Activated CD4-positive, alpha-beta T cell treated with anti-CD3 and anti-CD28 coated beads, Interleukin-2, amount 10 ng/mL, durations not matched to agents 24 days and 14 days (primary cell): Measurements from ENCODE around the gene INHBB. TPM values are rescaled to one million over a fixed set of nuclear protein-coding genes. Genes with fewer than 3 reads are reported as not detected.

ENCODE experiments used
- DNase-seq: peaks from one replicate; pipeline ENCODE4 v3.0.0; 2022
- H3K27ac Mint-ChIP-seq: one replicate; pipeline ENCODE4 v1.8.0; 2022; ENCODE audit warnings: mild to moderate bottlenecking, mixed read lengths
- H3K27me3 Mint-ChIP-seq: one replicate; pipeline ENCODE4 v1.8.0; 2022; ENCODE audit warnings: mixed read lengths
- H3K36me3 Mint-ChIP-seq: one replicate; pipeline ENCODE4 v1.8.0; 2022; ENCODE audit warnings: low read depth, mild to moderate bottlenecking, mixed read lengths
- H3K4me1 Mint-ChIP-seq: one replicate; pipeline ENCODE4 v1.8.0; 2021; ENCODE audit warnings: mixed read lengths
- H3K4me3 Mint-ChIP-seq: one replicate; pipeline ENCODE4 v1.8.0; 2022; ENCODE audit warnings: mild to moderate bottlenecking, moderate library complexity, mixed read lengths
- H3K9me3 Mint-ChIP-seq: one replicate; pipeline ENCODE4 v1.8.0; 2021; ENCODE audit warnings: mixed read lengths
- intact Hi-C: fragments of 100-400 bp; cut with micrococcal nuclease; formaldehyde crosslinking; loops from one replicate; pipeline ENCODE4 v1.15.1; 2023
- total RNA-seq: library from RNA; stranded (reverse); gene quantifications from 2 replicates; pipeline ENCODE4 v1.2.3, GENCODE V29; 2022

Gene INHBB
- total RNA-seq, 1 donor from 2014 or later, result not detected

DNA sequence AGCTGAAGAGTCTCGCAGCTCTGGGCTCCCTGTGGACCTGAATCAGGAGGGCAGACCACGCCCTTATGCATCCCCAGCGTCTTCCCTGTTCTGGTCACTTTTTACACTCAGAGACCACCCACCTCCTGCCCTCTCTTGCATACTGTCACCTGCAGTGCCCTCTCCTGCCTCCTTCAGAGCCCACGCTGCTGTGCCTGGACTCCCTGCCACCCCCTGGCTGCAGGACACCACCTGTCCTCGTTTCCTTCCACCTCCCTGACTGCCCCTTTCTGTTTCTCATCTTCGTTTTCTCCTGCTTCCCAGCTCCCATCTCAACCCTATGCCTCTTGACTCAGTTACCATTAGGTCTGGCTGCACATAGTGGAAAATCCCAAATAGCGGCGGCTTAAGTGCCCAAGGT is 9.2 kb upstream of the INHBB start:
- intact Hi-C loops, result no loop called here
- H3K4me3 Mint-ChIP-seq, result no peak overlapping the region
- peaks cover 50% of the 10 kb centered on the region for H3K27me3 Mint-ChIP-seq
- no peak overlapping the region for H3K27ac Mint-ChIP-seq
- no peaks in the 10 kb centered on the region for H3K4me1 Mint-ChIP-seq
- no peak for DNase-seq
- H3K36me3 Mint-ChIP-seq, result no peaks in the 10 kb centered on the region
- peaks cover 4% of the 10 kb centered on the region for H3K9me3 Mint-ChIP-seq

DNA sequence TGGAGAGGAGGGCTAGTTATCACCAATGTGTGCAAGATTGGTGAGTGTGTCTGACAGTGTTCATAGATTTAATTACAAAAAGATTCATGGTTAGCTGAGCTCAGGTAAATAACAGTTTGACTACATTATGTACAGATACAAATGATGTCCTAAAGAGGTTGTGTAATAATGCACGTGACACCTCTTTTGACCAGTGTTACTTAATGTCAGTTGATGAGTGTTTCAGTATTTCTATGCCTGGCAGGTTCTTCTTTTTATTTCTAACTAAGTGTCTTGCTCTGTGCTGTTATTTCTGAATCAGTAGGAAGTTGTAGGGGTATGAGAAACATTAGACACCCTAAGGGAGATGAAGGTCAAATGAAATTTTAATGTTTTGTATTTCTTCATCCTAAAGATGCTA is 7.9 kb upstream of the INHBB start:
- H3K4me3 Mint-ChIP-seq, result no peak overlapping the region

DNA sequence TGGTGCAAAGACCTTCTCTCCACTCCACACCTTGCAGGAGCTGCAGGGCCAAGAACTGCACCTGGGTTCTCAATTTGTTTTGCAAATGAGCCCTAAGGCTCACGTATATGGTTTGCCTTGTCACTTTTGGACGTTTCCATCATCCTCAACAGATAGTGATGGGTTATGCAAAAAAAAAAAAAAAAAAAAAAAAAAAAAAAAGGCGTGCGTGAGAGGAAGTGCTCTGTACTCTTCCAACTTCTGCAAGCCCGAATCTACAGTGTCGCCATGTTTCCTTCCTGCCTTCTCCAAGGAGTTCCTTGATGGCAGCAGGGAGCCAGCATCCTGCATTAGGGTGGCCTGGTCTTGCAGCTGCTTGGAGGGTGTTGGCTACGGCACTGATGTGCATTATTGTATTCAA is 4.0 kb upstream of the INHBB start:
- DNase-seq, result no peak
- H3K36me3 Mint-ChIP-seq, result no peaks in the 10 kb centered on the region
- peaks cover 57% of the 10 kb centered on the region for H3K27me3 Mint-ChIP-seq
- peaks cover 10% of the 10 kb centered on the region for H3K4me1 Mint-ChIP-seq
- no peaks in the 10 kb centered on the region for H3K9me3 Mint-ChIP-seq
- intact Hi-C loops, result loop anchor here (10.0 kb wide), 1 partner anchor 213 kb away; no protein-coding TSS in a partner anchor
- no peak overlapping the region for H3K27ac Mint-ChIP-seq
- H3K4me3 Mint-ChIP-seq, result no peak overlapping the region

More for the DNA sequence above, 7.9 kb upstream of the INHBB start:
- intact Hi-C loops, result no loop called here
- Mint-ChIP-seq H3K36me3 (no peaks in the 10 kb centered on the region), H3K27ac (no peak overlapping the region), H3K27me3 (peaks cover 61% of the 10 kb centered on the region), H3K9me3 (peaks cover 4% of the 10 kb centered on the region), H3K4me1 (peaks cover 3% of the 10 kb centered on the region)
- no peak for DNase-seq

- intact Hi-C loops, result loop anchor here (10.0 kb wide), 1 partner anchor 212 kb away; no protein-coding TSS in a partner anchor
- no peak overlapping the region for H3K4me3 Mint-ChIP-seq
- no peak overlapping the region for H3K27ac Mint-ChIP-seq
- no peak for DNase-seq
- no peaks in the 10 kb centered on the region for H3K9me3 Mint-ChIP-seq
- H3K4me1 Mint-ChIP-seq, result peaks cover 13% of the 10 kb centered on the region
- no peaks in the 10 kb centered on the region for H3K36me3 Mint-ChIP-seq
- peaks cover 59% of the 10 kb centered on the region for H3K27me3 Mint-ChIP-seq
These were observed 3.5 kb upstream of the INHBB start for GRCh38 chr2:120342446-120342845.

- intact Hi-C loops, result loop anchor here (1.0 to 10.0 kb wide), 3 partner anchors 178 to 337 kb away; no protein-coding TSS in a partner anchor
- Mint-ChIP-seq H3K27me3 (peaks cover 61% of the 10 kb centered on the region), H3K36me3 (no peaks in the 10 kb centered on the region), H3K9me3 (no peaks in the 10 kb centered on the region), H3K4me3 (peak overlapping the region; percentile 37), H3K4me1 (peaks cover 13% of the 10 kb centered on the region), H3K27ac (no peak overlapping the region)
- no peak for DNase-seq
These were observed 2.9 kb upstream of the INHBB start for GRCh38 chr2:120343100-120343432.

DNA sequence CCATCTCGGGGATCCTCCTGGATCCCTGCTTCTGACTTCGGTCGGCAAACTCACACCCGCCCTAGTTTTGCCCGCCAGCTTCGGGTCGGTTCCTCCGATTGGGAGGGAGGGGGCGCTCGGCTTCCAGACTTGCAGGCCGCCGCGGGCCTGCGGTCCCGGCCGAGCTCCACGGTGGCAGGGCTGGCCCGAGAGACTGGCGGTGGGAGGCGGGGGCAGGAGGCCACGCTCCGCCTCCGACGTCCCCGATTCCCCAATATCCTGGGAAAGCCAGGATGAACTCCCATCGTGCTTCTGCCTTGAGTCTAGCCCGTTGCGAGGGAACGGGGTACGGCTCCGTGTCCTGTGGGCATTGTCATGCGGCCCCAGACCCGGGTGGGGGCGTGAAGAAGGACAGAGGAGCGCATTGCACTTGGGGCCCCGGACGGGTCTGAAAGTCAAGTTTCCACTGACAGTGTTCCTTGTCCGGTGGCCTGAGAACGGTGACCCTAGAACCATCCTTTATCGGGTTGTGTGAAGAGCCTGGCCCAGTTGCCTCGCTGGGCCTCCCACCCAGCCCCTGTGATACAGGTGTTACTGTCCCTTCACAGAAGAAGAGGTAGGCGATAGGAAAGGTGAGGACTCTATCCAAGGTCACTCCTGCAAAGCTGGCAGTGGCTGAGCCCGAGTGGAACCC is 2.4 kb upstream of the INHBB start:
- Mint-ChIP-seq H3K36me3 (no peaks in the 10 kb centered on the region), H3K4me3 (peak overlapping the region; percentile 30), H3K27ac (no peak overlapping the region), H3K27me3 (peaks cover 60% of the 10 kb centered on the region), H3K9me3 (no peaks in the 10 kb centered on the region), H3K4me1 (peaks cover 13% of the 10 kb centered on the region)
- intact Hi-C loops, result loop anchor here (1.0 to 10.0 kb wide), 3 partner anchors 178 to 337 kb away; no protein-coding TSS in a partner anchor
- DNase-seq, result peak; percentile 88

DNA sequence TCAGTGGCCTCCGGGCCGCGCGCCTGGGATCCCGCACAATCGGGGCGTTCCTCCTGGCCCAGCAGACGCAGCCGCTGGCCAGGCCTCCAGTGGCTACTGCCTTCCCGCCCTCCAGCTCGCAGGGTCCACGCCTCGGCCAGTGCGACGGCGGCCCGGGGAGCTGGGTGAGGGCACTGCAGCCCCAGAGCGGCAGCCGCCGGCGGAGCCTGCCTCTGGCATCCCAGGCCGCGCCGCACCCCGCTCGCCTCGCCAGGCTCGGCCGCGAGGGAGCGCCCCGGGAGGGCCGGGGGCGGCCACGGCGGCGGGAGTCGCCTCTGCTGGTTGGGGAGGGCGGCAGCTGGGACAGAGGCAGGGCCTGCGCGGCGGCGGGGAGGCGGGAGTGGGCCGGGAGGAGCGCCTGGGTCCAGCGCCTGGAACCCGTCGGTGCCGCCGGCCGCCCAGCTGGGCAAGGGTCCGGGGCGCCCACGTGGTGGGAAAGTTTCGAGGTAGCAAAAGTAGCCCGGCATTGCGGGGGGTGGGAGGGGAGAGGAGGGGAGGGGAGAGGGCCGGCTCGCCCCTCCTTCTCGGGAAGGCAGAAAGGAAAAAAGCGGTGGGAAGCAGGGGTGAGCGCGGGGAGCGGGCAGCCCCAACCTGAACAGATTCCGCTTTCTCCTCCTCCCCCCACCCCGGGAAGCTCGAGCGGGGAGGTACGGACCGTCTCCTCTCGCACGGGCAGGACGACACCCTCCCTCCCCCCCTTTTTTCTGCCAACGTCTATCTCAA is 1.5 kb upstream of the INHBB start:
- intact Hi-C loops, result loop anchor here (10.0 kb wide), 1 partner anchor 210 kb away; no protein-coding TSS in a partner anchor
- Mint-ChIP-seq H3K4me3 (no peak overlapping the region), H3K27me3 (peaks cover 63% of the 10 kb centered on the region), H3K36me3 (no peaks in the 10 kb centered on the region), H3K4me1 (peaks cover 13% of the 10 kb centered on the region), H3K9me3 (no peaks in the 10 kb centered on the region), H3K27ac (no peak overlapping the region)
- peak; percentile 61 for DNase-seq

DNA sequence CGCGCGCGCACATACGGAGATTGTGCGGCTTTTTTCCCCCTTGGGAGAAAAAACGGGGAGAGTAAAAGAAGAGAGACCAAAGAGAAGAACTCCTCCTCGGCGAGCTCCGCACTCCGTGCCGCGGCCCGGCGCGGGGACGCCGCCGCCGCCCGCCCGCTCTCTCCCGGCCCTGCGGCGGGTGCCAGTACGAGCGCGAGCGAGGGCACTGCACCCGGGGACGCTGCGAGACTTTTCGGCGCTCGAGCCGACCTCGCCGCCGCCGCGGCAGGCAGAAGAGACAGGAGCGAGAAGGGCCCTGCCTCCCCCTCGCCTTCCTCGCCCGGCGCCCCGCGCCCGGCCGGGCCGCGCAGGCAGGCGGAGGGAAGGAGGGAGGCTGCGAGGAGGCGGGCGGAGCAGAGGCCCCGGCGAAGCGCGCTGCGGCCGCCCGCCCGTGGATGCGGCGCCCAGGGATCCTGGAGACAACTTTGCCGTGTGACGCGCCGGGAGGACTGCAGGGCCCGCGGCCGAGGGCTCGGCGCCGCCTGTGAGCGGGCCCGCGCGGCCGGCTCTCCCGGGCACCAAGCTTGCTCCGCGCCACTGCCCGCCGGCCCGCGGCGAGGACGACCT is 857 bp upstream of the INHBB start:
- no peaks in the 10 kb centered on the region for H3K9me3 Mint-ChIP-seq
- DNase-seq, result peak; percentile 74
- intact Hi-C loops, result loop anchor here (10.0 kb wide), 1 partner anchor 210 kb away; no protein-coding TSS in a partner anchor
- no peaks in the 10 kb centered on the region for H3K36me3 Mint-ChIP-seq
- no peak overlapping the region for H3K27ac Mint-ChIP-seq
- peaks cover 68% of the 10 kb centered on the region for H3K27me3 Mint-ChIP-seq
- no peak overlapping the region for H3K4me3 Mint-ChIP-seq
- peaks cover 13% of the 10 kb centered on the region for H3K4me1 Mint-ChIP-seq

GRCh38 chr2:120345608-120346007 is 328 bp upstream of the INHBB start:
- Mint-ChIP-seq H3K27me3 (peaks cover 67% of the 10 kb centered on the region), H3K36me3 (no peaks in the 10 kb centered on the region), H3K27ac (no peak overlapping the region), H3K4me3 (peak overlapping the region; percentile 62), H3K4me1 (peaks cover 13% of the 10 kb centered on the region), H3K9me3 (no peaks in the 10 kb centered on the region)
- intact Hi-C loops, result loop anchor here (10.0 kb wide), 1 partner anchor 209 kb away; no protein-coding TSS in a partner anchor
- DNase-seq, result peak; percentile 68

- H3K27ac Mint-ChIP-seq, result no peak overlapping the region
- peaks cover 58% of the 10 kb centered on the region for H3K27me3 Mint-ChIP-seq
These were observed 877 bp downstream of the INHBB start for GRCh38 chr2:120346667-120347358.

DNA sequence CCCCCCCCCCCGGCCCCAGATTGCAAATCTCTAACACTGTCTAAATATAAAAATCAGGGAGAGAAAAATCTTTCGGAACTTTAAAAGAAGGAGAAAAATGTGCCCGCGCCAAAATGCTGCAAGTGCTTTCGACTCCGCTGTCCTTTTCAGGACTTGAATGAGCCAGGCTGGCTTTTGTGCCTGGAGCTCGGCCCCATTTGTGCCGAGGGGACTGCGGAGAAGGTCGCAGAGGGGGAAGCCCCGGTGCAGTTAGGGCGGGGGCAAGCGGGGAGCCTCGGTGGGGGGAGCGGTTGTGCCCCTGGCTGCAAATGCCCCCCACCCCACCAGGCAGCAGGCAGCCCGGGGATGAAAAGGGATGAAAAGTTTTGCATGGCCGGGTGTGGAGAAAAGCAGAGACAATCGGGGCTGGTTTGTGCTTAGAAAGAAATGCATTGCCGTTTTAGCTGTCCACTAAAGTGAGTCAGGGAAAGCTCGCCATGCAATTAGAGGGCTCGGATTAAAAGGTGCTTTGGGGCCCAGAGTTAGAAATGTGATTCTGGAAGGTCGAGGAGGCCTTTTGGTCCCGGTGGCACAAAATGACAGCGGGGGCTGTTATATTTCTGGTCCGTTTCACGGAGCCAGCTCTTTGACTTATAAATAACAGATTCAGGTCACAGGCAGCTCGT is 1.6 kb downstream of the INHBB start:
- Mint-ChIP-seq H3K27me3 (peaks cover 51% of the 10 kb centered on the region), H3K9me3 (no peaks in the 10 kb centered on the region), H3K27ac (no peak overlapping the region), H3K36me3 (no peaks in the 10 kb centered on the region), H3K4me1 (peaks cover 13% of the 10 kb centered on the region), H3K4me3 (peak overlapping the region; percentile 66)
- DNase-seq, result no peak
- intact Hi-C loops, result loop anchor here (10.0 kb wide), 1 partner anchor 207 kb away; no protein-coding TSS in a partner anchor

More at GRCh38 chr2:120346667-120347358, 877 bp downstream of the INHBB start:
- no peaks in the 10 kb centered on the region for H3K36me3 Mint-ChIP-seq
- H3K4me3 Mint-ChIP-seq, result peak overlapping the region; percentile 66
- H3K4me1 Mint-ChIP-seq, result peaks cover 13% of the 10 kb centered on the region
- H3K9me3 Mint-ChIP-seq, result no peaks in the 10 kb centered on the region
- intact Hi-C loops, result loop anchor here (10.0 kb wide), 1 partner anchor 208 kb away; no protein-coding TSS in a partner anchor
- peak; percentile 65 for DNase-seq

DNA sequence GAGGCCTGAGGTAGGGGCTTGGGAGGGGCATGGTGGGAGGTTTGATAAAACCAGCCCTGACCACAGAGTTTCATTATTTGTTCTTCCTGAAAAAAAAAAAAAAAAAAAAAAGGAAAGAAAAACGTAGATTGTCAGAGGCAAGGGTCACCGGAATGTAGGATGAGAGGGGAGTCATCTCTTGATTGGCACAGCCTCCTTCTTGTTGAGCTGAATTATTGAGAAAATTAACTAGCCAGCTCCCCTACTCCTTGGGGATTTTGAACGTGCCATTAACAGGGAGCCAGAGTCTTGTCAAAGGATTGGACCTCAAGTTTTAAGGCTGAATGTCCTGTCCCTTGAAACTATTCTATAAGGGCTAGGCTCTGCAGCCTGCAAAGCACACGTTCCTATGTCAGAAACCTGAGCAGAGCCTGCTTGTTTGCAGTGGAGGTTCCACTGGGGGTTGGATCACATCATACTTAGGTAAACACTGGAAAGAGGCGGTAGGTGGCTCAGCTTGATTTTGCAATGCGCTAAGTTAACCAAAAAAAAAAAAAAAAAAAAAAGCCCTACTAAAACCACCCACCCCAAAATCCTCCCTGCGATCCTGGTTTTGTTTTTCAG is 2.3 kb downstream of the INHBB start:
- peaks cover 44% of the 10 kb centered on the region for H3K27me3 Mint-ChIP-seq
- no peak overlapping the region for H3K27ac Mint-ChIP-seq
- no peaks in the 10 kb centered on the region for H3K36me3 Mint-ChIP-seq
- intact Hi-C loops, result loop anchor here (10.0 kb wide), 1 partner anchor 207 kb away; no protein-coding TSS in a partner anchor
- DNase-seq, result no peak
- peaks cover 9% of the 10 kb centered on the region for H3K4me1 Mint-ChIP-seq
- no peak overlapping the region for H3K4me3 Mint-ChIP-seq
- no peaks in the 10 kb centered on the region for H3K9me3 Mint-ChIP-seq
